OCI-LY3 (cell line): Measurements from ENCODE around the gene DYNLL2.

ENCODE experiments used
- CTCF ChIP-seq: fragments of 200-600, 300-600 bp; sonication (generic); IDR thresholded peaks from 2 replicates; pipeline ENCODE4 v1.5.1; 2014; ENCODE audit warnings: antibody characterized with exemption, low read length, low read depth
- EZH2phosphoT487 ChIP-seq: fragments of 200-600 bp; shearing (Covaris generic); IDR thresholded peaks from 2 replicates; pipeline ENCODE4 v1.6.1; 2018; ENCODE audit warnings: antibody characterized with exemption, mixed run types, low read depth

GRCh38 chr17:58066401-58066800 lies 16.8 kb upstream of the DYNLL2 start:
- TF ChIP-seq EZH2phosphoT487 (no peak), CTCF (no peak)
